ENCODE results near the gene TRIM45.
"Not testable (repeated sequence)": the region's sequence is repeated elsewhere in the genome, so short reads cannot be mapped to it uniquely, and the experiment has no call there.

TRIM45 gene

GRCh38 chr1:117130526-117130925 lies 9.0 kb upstream of the TRIM45 start:
- DNase-seq (ENCODE audit: low read depth in 2 of 2) = no peak

- no peak for DNase-seq (ENCODE audit: low read depth in 2 of 2)
Observed at GRCh38 chr1:117128323-117129079, 7.0 kb upstream of the TRIM45 start.

- DNase-seq (ENCODE audit: low read depth in 2 of 2) = no peak
Observed at GRCh38 chr1:117127795-117128194, 6.2 kb upstream of the TRIM45 start.

- DNase-seq (ENCODE audit: low read depth in 2 of 2) = no peak
Observed at GRCh38 chr1:117124661-117125060, 3.1 kb upstream of the TRIM45 start.

- DNase-seq (ENCODE audit: low read depth in 2 of 2) = no peak
Observed at GRCh38 chr1:117123274-117123673, 1.7 kb upstream of the TRIM45 start.

GRCh38 chr1:117122330-117123025 lies 929 bp upstream of the TRIM45 start:
- no peak for DNase-seq (ENCODE audit: low read depth in 2 of 2)

- DNase-seq (ENCODE audit: low read depth in 2 of 2) = no peak
Observed at GRCh38 chr1:117120774-117121588, 568 bp downstream of the TRIM45 start.

- not testable (repeated sequence) for DNase-seq (ENCODE audit: low read depth in 2 of 2)
Observed at GRCh38 chr1:117119144-117119543, 2.4 kb downstream of the TRIM45 start.

GRCh38 chr1:117118137-117118536 lies 3.4 kb downstream of the TRIM45 start:
- DNase-seq (ENCODE audit: low read depth in 2 of 2) = no peak

GRCh38 chr1:117117697-117118096 lies 3.9 kb downstream of the TRIM45 start:
- no peak for DNase-seq (ENCODE audit: low read depth in 2 of 2)

GRCh38 chr1:117116784-117117130 lies 4.8 kb downstream of the TRIM45 start:
- no peak for DNase-seq (ENCODE audit: low read depth in 2 of 2)

GRCh38 chr1:117116090-117116783 lies 5.3 kb downstream of the TRIM45 start:
- DNase-seq (ENCODE audit: low read depth in 2 of 2) = no peak

- DNase-seq (ENCODE audit: low read depth in 2 of 2) = no peak
Observed at GRCh38 chr1:117114877-117115276, 6.7 kb downstream of the TRIM45 start.

GRCh38 chr1:117113199-117113598 lies 8.3 kb downstream of the TRIM45 start:
- no peak for DNase-seq (ENCODE audit: low read depth in 2 of 2)

GRCh38 chr1:117112047-117112717 lies 9.4 kb downstream of the TRIM45 start:
- no peak for DNase-seq (ENCODE audit: low read depth in 2 of 2)

GRCh38 chr1:117110774-117111173 lies 10.8 kb downstream of the TRIM45 start:
- no peak for DNase-seq (ENCODE audit: low read depth in 2 of 2)

GRCh38 chr1:117107364-117107763 lies 14.2 kb downstream of the TRIM45 start:
- no peak for DNase-seq (ENCODE audit: low read depth in 2 of 2)

GRCh38 chr1:117106478-117106877 lies 15.1 kb downstream of the TRIM45 start:
- no peak for DNase-seq (ENCODE audit: low read depth in 2 of 2)

GRCh38 chr1:117105722-117106121 lies 15.8 kb downstream of the TRIM45 start:
- DNase-seq (ENCODE audit: low read depth in 2 of 2) = no peak

GRCh38 chr1:117104986-117105385 lies 16.6 kb downstream of the TRIM45 start:
- no peak for DNase-seq (ENCODE audit: low read depth in 2 of 2)

- not testable (repeated sequence) for DNase-seq (ENCODE audit: low read depth in 2 of 2)
Observed at GRCh38 chr1:117101858-117102257, 19.7 kb downstream of the TRIM45 start.

All from stimulated activated CD4-positive, alpha-beta T cell treated with anti-CD3 and anti-CD28 coated beads, Interleukin-1b, Interleukin-23, amount 100 ng/mL, for 4 hours (primary cell).